ENCODE data around the gene SUCLG1. TPM values are rescaled to one million over a fixed set of nuclear protein-coding genes. Genes with fewer than 3 reads are reported as not detected.

Gene SUCLG1
- total and polyA plus RNA-seq, 2 of the 4 experiments (the other 2 are of a cell fraction) = 50.5 to 52.7 TPM

GRCh38 chr2:84380875-84381274 lies 78.2 kb downstream of the SUCLG1 start:
- Histone ChIP-seq H2AFZ (replicated peaks; ENCODE audit: low read length, poor library complexity) (no peak overlapping the region), H3K56ac (ENCODE audit: extremely low read depth, insufficient read depth, low read length) (no peak overlapping the region), H3K4me1 (ENCODE audit: control insufficient read depth, insufficient read depth, low read length) (no peaks in the 10 kb centered on the region), H2BK5ac (ENCODE audit: low read depth, low read length, poor library complexity, severe bottlenecking) (no peak overlapping the region), H4K91ac (ENCODE audit: insufficient read depth, low read depth, low read length) (no peak overlapping the region), H3K4ac (ENCODE audit: low read depth, low read length) (no peak overlapping the region), H3K79me1 (ENCODE audit: low read depth in 1 of 2, low read length in 2 of 2) (no peaks in the 10 kb centered on the region), H3K27ac (ENCODE audit: insufficient read depth, low read length) (no peak overlapping the region), H4K20me1 (ENCODE audit: insufficient read depth, low read length) (no peaks in the 10 kb centered on the region), H3K9me1 (ENCODE audit: insufficient read depth, low read length) (no peaks in the 10 kb centered on the region), H4K5ac (ENCODE audit: low read depth, low read length) (no peak overlapping the region), H2AK9ac (replicated peaks; ENCODE audit: low read depth, low read length, poor library complexity) (no peak overlapping the region), H3K4me2 (ENCODE audit: low read depth, low read length) (no peak overlapping the region), H3K36me3 (ENCODE audit: control insufficient read depth, insufficient read depth, low read length) (no peaks in the 10 kb centered on the region), H3K27me3 (ENCODE audit: control insufficient read depth, insufficient read depth, low read length) (peaks cover 3% of the 10 kb centered on the region; the same call in 1 of the 2 replicates), H3K9me3 (ENCODE audit: control insufficient read depth, insufficient read depth, low read length) (no peaks in the 10 kb centered on the region), H2BK15ac (ENCODE audit: low read depth, low read length) (no peak overlapping the region), H2BK120ac (ENCODE audit: low read depth, low read length) (no peak overlapping the region), H3K9ac (ENCODE audit: low read depth, low read length) (no peak overlapping the region), H2BK20ac (ENCODE audit: low read depth, low read length) (no peak overlapping the region), H3K4me3 (ENCODE audit: insufficient read depth, low read depth, low read length) (no peak overlapping the region), H4K8ac (ENCODE audit: low read depth in 2 of 2, low read length in 2 of 2) (no peak overlapping the region), H3K18ac (ENCODE audit: low read depth, low read length) (no peak overlapping the region), H2AK5ac (ENCODE audit: low read depth, low read length) (no peak overlapping the region), H3K23ac (ENCODE audit: low read depth, low read length) (no peak overlapping the region), H3K14ac (replicated peaks; ENCODE audit: low read depth, low read length) (no peak overlapping the region)
- TF ChIP-seq BHLHE40 (IDR thresholded peaks at IDR 0.05; ENCODE audit: low read depth, low read length) (no peak), MAFK (IDR thresholded peaks at IDR 0.05; ENCODE audit: low read depth, low read length) (no peak), CEBPB (IDR thresholded peaks at IDR 0.05; ENCODE audit: low read depth, low read length) (no peak), POLR2A (IDR thresholded peaks at IDR 0.05; ENCODE audit: low read depth, low read length) (no peak), MAZ (IDR thresholded peaks at IDR 0.05; ENCODE audit: borderline replicate concordance, low read depth, low read length) (no peak), NFE2L2 (IDR thresholded peaks at IDR 0.05; ENCODE audit: low read depth, low read length) (no peak), CHD1 (IDR thresholded peaks at IDR 0.05; ENCODE audit: low read depth, low read length) (no peak), USF2 (IDR thresholded peaks at IDR 0.05; ENCODE audit: low read depth, low read length) (no peak), SMC3 (IDR thresholded peaks at IDR 0.05; ENCODE audit: low read depth, low read length) (no peak), FOS (IDR thresholded peaks at IDR 0.05; ENCODE audit: low read depth, low read length) (no peak)
- TF ChIP-seq, protein P1, sequence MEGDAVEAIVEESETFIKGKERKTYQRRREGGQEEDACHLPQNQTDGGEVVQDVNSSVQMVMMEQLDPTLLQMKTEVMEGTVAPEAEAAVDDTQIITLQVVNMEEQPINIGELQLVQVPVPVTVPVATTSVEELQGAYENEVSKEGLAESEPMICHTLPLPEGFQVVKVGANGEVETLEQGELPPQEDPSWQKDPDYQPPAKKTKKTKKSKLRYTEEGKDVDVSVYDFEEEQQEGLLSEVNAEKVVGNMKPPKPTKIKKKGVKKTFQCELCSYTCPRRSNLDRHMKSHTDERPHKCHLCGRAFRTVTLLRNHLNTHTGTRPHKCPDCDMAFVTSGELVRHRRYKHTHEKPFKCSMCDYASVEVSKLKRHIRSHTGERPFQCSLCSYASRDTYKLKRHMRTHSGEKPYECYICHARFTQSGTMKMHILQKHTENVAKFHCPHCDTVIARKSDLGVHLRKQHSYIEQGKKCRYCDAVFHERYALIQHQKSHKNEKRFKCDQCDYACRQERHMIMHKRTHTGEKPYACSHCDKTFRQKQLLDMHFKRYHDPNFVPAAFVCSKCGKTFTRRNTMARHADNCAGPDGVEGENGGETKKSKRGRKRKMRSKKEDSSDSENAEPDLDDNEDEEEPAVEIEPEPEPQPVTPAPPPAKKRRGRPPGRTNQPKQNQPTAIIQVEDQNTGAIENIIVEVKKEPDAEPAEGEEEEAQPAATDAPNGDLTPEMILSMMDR (conservative IDR thresholded peaks at IDR 0.05; ENCODE audit: low read depth, low read length) = no peak
- TF ChIP-seq, protein P2, sequence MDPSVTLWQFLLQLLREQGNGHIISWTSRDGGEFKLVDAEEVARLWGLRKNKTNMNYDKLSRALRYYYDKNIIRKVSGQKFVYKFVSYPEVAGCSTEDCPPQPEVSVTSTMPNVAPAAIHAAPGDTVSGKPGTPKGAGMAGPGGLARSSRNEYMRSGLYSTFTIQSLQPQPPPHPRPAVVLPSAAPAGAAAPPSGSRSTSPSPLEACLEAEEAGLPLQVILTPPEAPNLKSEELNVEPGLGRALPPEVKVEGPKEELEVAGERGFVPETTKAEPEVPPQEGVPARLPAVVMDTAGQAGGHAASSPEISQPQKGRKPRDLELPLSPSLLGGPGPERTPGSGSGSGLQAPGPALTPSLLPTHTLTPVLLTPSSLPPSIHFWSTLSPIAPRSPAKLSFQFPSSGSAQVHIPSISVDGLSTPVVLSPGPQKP (IDR thresholded peaks at IDR 0.05; ENCODE audit: borderline replicate concordance, low read depth, low read length) = no peak
- CTCF ChIA-PET = no interaction called here
- intact Hi-C loops (cut with micrococcal nuclease) (no loop called here), dilution Hi-C loops (cut with HindIII; ENCODE audit: low sequenced_read_pairs, unreplicated experiment) (no loop called here), in situ Hi-C loops (cut with MboI; ENCODE audit: low sequenced_read_pairs) (no loop called here)
- POLR2A ChIA-PET (ENCODE audit: unreplicated experiment) = no interaction called here
- no TSS peak for BruUV-seq (replicated peaks)
- DNase-seq (no peak), ATAC-seq (ENCODE audit: low read depth) (no peak)

All from IMR-90 (cell line).